RWPE2 (cell line): ENCODE results near the gene TMEM253.

ENCODE experiments used
- ATAC-seq: fragments of 200-7000 bp; cut with Tn5 transposase; 3 replicates; pipeline ENCODE4 v1.9.1; 2021; ENCODE audit warnings: low read depth
- DNase-seq: peaks from one replicate; pipeline ENCODE4 v3.0.0-alpha.2; 2020; ENCODE audit warnings: low spot score
- H3K27ac ChIP-seq: fragments of 450-650 bp; 2 replicates; pipeline ENCODE4 v1.5.1; 2017; ENCODE audit warnings: mild to moderate bottlenecking; ENCODE audit not compliant: poor library complexity, severe bottlenecking
- H3K27me3 ChIP-seq: fragments of 250-450 bp; sonication (Bioruptor Pico); 2 replicates; pipeline ENCODE4 v1.5.1; 2021; ENCODE audit warnings: mild to moderate bottlenecking, moderate library complexity; ENCODE audit not compliant: insufficient read depth, poor library complexity, severe bottlenecking
- H3K36me3 ChIP-seq: fragments of 250-450 bp; sonication (Bioruptor Pico); 2 replicates; pipeline ENCODE4 v1.5.1; 2020; ENCODE audit warnings: low read depth, mild to moderate bottlenecking, moderate library complexity
- H3K4me1 ChIP-seq: fragments of 250-450 bp; sonication (Bioruptor Pico); 2 replicates; pipeline ENCODE4 v1.5.1; 2021; ENCODE audit warnings: mild to moderate bottlenecking, moderate library complexity; ENCODE audit not compliant: insufficient read depth, poor library complexity, severe bottlenecking
- H3K4me3 ChIP-seq: fragments of 250-450 bp; sonication (Bioruptor Pico); 2 replicates; pipeline ENCODE4 v1.5.1; 2021; ENCODE audit warnings: mild to moderate bottlenecking, moderate library complexity; ENCODE audit not compliant: severe bottlenecking
- H3K9me3 ChIP-seq: fragments of 250-450 bp; sonication (Bioruptor Pico); 2 replicates; pipeline ENCODE4 v1.5.1; 2021; ENCODE audit warnings: mild to moderate bottlenecking, moderate library complexity; ENCODE audit not compliant: severe bottlenecking
- CTCF ChIP-seq: fragments of 450-650 bp; IDR thresholded peaks from one replicate; pipeline ENCODE4 v1.5.1; 2017; ENCODE audit warnings: mild to moderate bottlenecking, moderate library complexity; ENCODE audit not compliant: poor library complexity, severe bottlenecking

The TMEM253 gene

GRCh38 chr14:21098892-21099595 is 1.8 kb upstream of the TMEM253 start:
- peak overlapping the region; percentile 49 for H3K4me3 ChIP-seq
- H3K27me3 ChIP-seq: no peaks in the 10 kb centered on the region
- peak overlapping the region; percentile 62 for H3K27ac ChIP-seq
- H3K9me3 ChIP-seq: no peaks in the 10 kb centered on the region
- peaks cover 29% of the 10 kb centered on the region for H3K4me1 ChIP-seq
- H3K36me3 ChIP-seq: no peaks in the 10 kb centered on the region
- no peak for TF ChIP-seq CTCF
- ATAC-seq: no peak
- DNase-seq: no peak

- ATAC-seq: no peak
- no peaks in the 10 kb centered on the region for H3K27me3 ChIP-seq
- peaks cover 29% of the 10 kb centered on the region for H3K4me1 ChIP-seq
- TF ChIP-seq CTCF: no peak
- H3K4me3 ChIP-seq: peak overlapping the region; percentile 49
- H3K27ac ChIP-seq: peak overlapping the region; percentile 62
- no peaks in the 10 kb centered on the region for H3K36me3 ChIP-seq
- no peak for DNase-seq
- H3K9me3 ChIP-seq: no peaks in the 10 kb centered on the region
Observed at GRCh38 chr14:21099596-21099985, 1.3 kb upstream of the TMEM253 start.

GRCh38 chr14:21101802-21102413 is 1.0 kb downstream of the TMEM253 start:
- ATAC-seq (no peak), DNase-seq (no peak)
- Histone ChIP-seq H3K27me3 (no peaks in the 10 kb centered on the region), H3K4me3 (no peak overlapping the region), H3K36me3 (no peaks in the 10 kb centered on the region), H3K9me3 (no peaks in the 10 kb centered on the region), H3K4me1 (peaks cover 41% of the 10 kb centered on the region), H3K27ac (peak overlapping the region; percentile 82)
- no peak for TF ChIP-seq CTCF

- Histone ChIP-seq H3K4me1 (peaks cover 50% of the 10 kb centered on the region), H3K4me3 (peak overlapping the region; percentile 39), H3K36me3 (no peaks in the 10 kb centered on the region), H3K9me3 (no peaks in the 10 kb centered on the region), H3K27ac (peak overlapping the region; percentile 82), H3K27me3 (no peaks in the 10 kb centered on the region)
- ATAC-seq (no peak), DNase-seq (no peak)
- no peak for TF ChIP-seq CTCF
Observed at GRCh38 chr14:21102521-21103410, 1.9 kb downstream of the TMEM253 start.
